Activated CD4-positive, alpha-beta T cell treated with anti-CD3 and anti-CD28 coated beads, Interleukin-2, amount 10 ng/mL, durations not matched to agents 24 days and 14 days (primary cell): ENCODE results near the gene TNIP1. TPM values are rescaled to one million over a fixed set of nuclear protein-coding genes. Genes with fewer than 3 reads are reported as not detected.

Experiments used
- DNase-seq: peaks from one replicate; pipeline ENCODE4 v3.0.0; 2022
- H3K27ac Mint-ChIP-seq: one replicate; pipeline ENCODE4 v1.8.0; 2022; ENCODE audit warnings: mild to moderate bottlenecking, mixed read lengths
- H3K27me3 Mint-ChIP-seq: one replicate; pipeline ENCODE4 v1.8.0; 2022; ENCODE audit warnings: mixed read lengths
- H3K36me3 Mint-ChIP-seq: one replicate; pipeline ENCODE4 v1.8.0; 2022; ENCODE audit warnings: low read depth, mild to moderate bottlenecking, mixed read lengths
- H3K4me1 Mint-ChIP-seq: one replicate; pipeline ENCODE4 v1.8.0; 2021; ENCODE audit warnings: mixed read lengths
- H3K4me3 Mint-ChIP-seq: one replicate; pipeline ENCODE4 v1.8.0; 2022; ENCODE audit warnings: mild to moderate bottlenecking, moderate library complexity, mixed read lengths
- H3K9me3 Mint-ChIP-seq: one replicate; pipeline ENCODE4 v1.8.0; 2021; ENCODE audit warnings: mixed read lengths
- intact Hi-C: fragments of 100-400 bp; cut with micrococcal nuclease; formaldehyde crosslinking; loops from one replicate; pipeline ENCODE4 v1.15.1; 2023
- total RNA-seq: library from RNA; stranded (reverse); gene quantifications from 2 replicates; pipeline ENCODE4 v1.2.3, GENCODE V29; 2022

The TNIP1 gene
- total RNA-seq, 1 donor from 2014 or later: 345 TPM

GRCh38 chr5:151115272-151115905 is 34.6 kb upstream of the TNIP1 start:
- no peaks in the 10 kb centered on the region for H3K9me3 Mint-ChIP-seq
- H3K4me3 Mint-ChIP-seq: no peak overlapping the region
- H3K27me3 Mint-ChIP-seq: no peaks in the 10 kb centered on the region
- H3K27ac Mint-ChIP-seq: no peak overlapping the region
- intact Hi-C loops: loop anchor here (1.0 to 2.0 kb wide), 4 partner anchors 21 to 113 kb away; no protein-coding TSS in a partner anchor
- peak; percentile 92 for DNase-seq
- H3K36me3 Mint-ChIP-seq: peaks cover 55% of the 10 kb centered on the region
- H3K4me1 Mint-ChIP-seq: peaks cover 8% of the 10 kb centered on the region

- H3K27ac Mint-ChIP-seq: peak overlapping the region; percentile 66
- peaks cover 53% of the 10 kb centered on the region for H3K36me3 Mint-ChIP-seq
- intact Hi-C loops: loop anchor here (2.0 kb wide), 2 partner anchors 19 to 27 kb away; no protein-coding TSS in a partner anchor
- H3K9me3 Mint-ChIP-seq: no peaks in the 10 kb centered on the region
- no peak for DNase-seq
- peaks cover 7% of the 10 kb centered on the region for H3K4me1 Mint-ChIP-seq
- no peaks in the 10 kb centered on the region for H3K27me3 Mint-ChIP-seq
- no peak overlapping the region for H3K4me3 Mint-ChIP-seq
These were observed 32.8 kb upstream of the TNIP1 start for GRCh38 chr5:151113651-151114050.

GRCh38 chr5:151110992-151111391 is 30.2 kb upstream of the TNIP1 start:
- Mint-ChIP-seq H3K4me1 (peaks cover 12% of the 10 kb centered on the region), H3K27ac (no peak overlapping the region), H3K9me3 (no peaks in the 10 kb centered on the region), H3K27me3 (no peaks in the 10 kb centered on the region), H3K36me3 (peaks cover 58% of the 10 kb centered on the region), H3K4me3 (no peak overlapping the region)
- intact Hi-C loops: no loop called here
- no peak for DNase-seq

GRCh38 chr5:151110122-151110681 is 29.4 kb upstream of the TNIP1 start:
- DNase-seq: no peak
- peak overlapping the region; percentile 6 for H3K27ac Mint-ChIP-seq
- H3K36me3 Mint-ChIP-seq: peaks cover 63% of the 10 kb centered on the region
- H3K4me1 Mint-ChIP-seq: peaks cover 9% of the 10 kb centered on the region
- intact Hi-C loops: no loop called here
- H3K9me3 Mint-ChIP-seq: no peaks in the 10 kb centered on the region
- H3K27me3 Mint-ChIP-seq: no peaks in the 10 kb centered on the region
- no peak overlapping the region for H3K4me3 Mint-ChIP-seq

- Mint-ChIP-seq H3K27ac (no peak overlapping the region), H3K4me3 (no peak overlapping the region), H3K4me1 (peaks cover 7% of the 10 kb centered on the region), H3K9me3 (no peaks in the 10 kb centered on the region), H3K36me3 (peaks cover 68% of the 10 kb centered on the region), H3K27me3 (no peaks in the 10 kb centered on the region)
- intact Hi-C loops: no loop called here
- no peak for DNase-seq
These were observed 27.7 kb upstream of the TNIP1 start for GRCh38 chr5:151108566-151108965.

GRCh38 chr5:151107738-151108520 is 27.1 kb upstream of the TNIP1 start:
- Mint-ChIP-seq H3K4me3 (no peak overlapping the region), H3K36me3 (peaks cover 69% of the 10 kb centered on the region), H3K9me3 (no peaks in the 10 kb centered on the region), H3K27ac (peak overlapping the region; percentile 12), H3K4me1 (peaks cover 7% of the 10 kb centered on the region), H3K27me3 (no peaks in the 10 kb centered on the region)
- no peak for DNase-seq
- intact Hi-C loops: no loop called here

GRCh38 chr5:151107084-151107483 is 26.2 kb upstream of the TNIP1 start:
- Mint-ChIP-seq H3K27ac (no peak overlapping the region), H3K4me3 (no peak overlapping the region), H3K27me3 (no peaks in the 10 kb centered on the region), H3K36me3 (peaks cover 66% of the 10 kb centered on the region), H3K9me3 (no peaks in the 10 kb centered on the region), H3K4me1 (peaks cover 9% of the 10 kb centered on the region)
- no peak for DNase-seq
- intact Hi-C loops: no loop called here

- H3K36me3 Mint-ChIP-seq: peaks cover 71% of the 10 kb centered on the region
- peak overlapping the region; percentile 74 for H3K27ac Mint-ChIP-seq
- H3K27me3 Mint-ChIP-seq: no peaks in the 10 kb centered on the region
- H3K4me3 Mint-ChIP-seq: no peak overlapping the region
- intact Hi-C loops: no loop called here
- H3K4me1 Mint-ChIP-seq: peaks cover 11% of the 10 kb centered on the region
- no peaks in the 10 kb centered on the region for H3K9me3 Mint-ChIP-seq
- no peak for DNase-seq
These were observed 25.7 kb upstream of the TNIP1 start for GRCh38 chr5:151106509-151106908.

- peak overlapping the region; percentile 74 for H3K27ac Mint-ChIP-seq
- no peak for DNase-seq
- intact Hi-C loops: no loop called here
- H3K27me3 Mint-ChIP-seq: no peaks in the 10 kb centered on the region
- no peaks in the 10 kb centered on the region for H3K9me3 Mint-ChIP-seq
- peaks cover 12% of the 10 kb centered on the region for H3K4me1 Mint-ChIP-seq
- peaks cover 69% of the 10 kb centered on the region for H3K36me3 Mint-ChIP-seq
- H3K4me3 Mint-ChIP-seq: no peak overlapping the region
These were observed 25.2 kb upstream of the TNIP1 start for GRCh38 chr5:151106043-151106442.

- Mint-ChIP-seq H3K9me3 (no peaks in the 10 kb centered on the region), H3K27ac (no peak overlapping the region), H3K4me3 (no peak overlapping the region), H3K36me3 (peaks cover 69% of the 10 kb centered on the region), H3K27me3 (no peaks in the 10 kb centered on the region), H3K4me1 (peaks cover 15% of the 10 kb centered on the region)
- intact Hi-C loops: no loop called here
- no peak for DNase-seq
These were observed 24.7 kb upstream of the TNIP1 start for GRCh38 chr5:151105561-151105960.

GRCh38 chr5:151104795-151105194 is 24.0 kb upstream of the TNIP1 start:
- Mint-ChIP-seq H3K36me3 (peaks cover 70% of the 10 kb centered on the region), H3K4me3 (no peak overlapping the region), H3K27me3 (no peaks in the 10 kb centered on the region), H3K9me3 (no peaks in the 10 kb centered on the region), H3K4me1 (peaks cover 20% of the 10 kb centered on the region), H3K27ac (no peak overlapping the region)
- intact Hi-C loops: no loop called here
- DNase-seq: no peak

- Mint-ChIP-seq H3K27me3 (no peaks in the 10 kb centered on the region), H3K4me3 (no peak overlapping the region), H3K36me3 (peaks cover 57% of the 10 kb centered on the region), H3K4me1 (peaks cover 40% of the 10 kb centered on the region), H3K27ac (peak overlapping the region; percentile 56), H3K9me3 (no peaks in the 10 kb centered on the region)
- DNase-seq: no peak
- intact Hi-C loops: no loop called here
These were observed 20.9 kb upstream of the TNIP1 start for GRCh38 chr5:151101746-151102145.

GRCh38 chr5:151101151-151101550 is 20.3 kb upstream of the TNIP1 start:
- DNase-seq: no peak
- H3K4me1 Mint-ChIP-seq: peaks cover 39% of the 10 kb centered on the region
- no peaks in the 10 kb centered on the region for H3K27me3 Mint-ChIP-seq
- H3K4me3 Mint-ChIP-seq: no peak overlapping the region
- intact Hi-C loops: no loop called here
- H3K36me3 Mint-ChIP-seq: peaks cover 53% of the 10 kb centered on the region
- no peaks in the 10 kb centered on the region for H3K9me3 Mint-ChIP-seq
- peak overlapping the region; percentile 53 for H3K27ac Mint-ChIP-seq

GRCh38 chr5:151100681-151101080 is 19.8 kb upstream of the TNIP1 start:
- DNase-seq: no peak
- Mint-ChIP-seq H3K4me3 (no peak overlapping the region), H3K9me3 (no peaks in the 10 kb centered on the region), H3K4me1 (peaks cover 44% of the 10 kb centered on the region), H3K27me3 (no peaks in the 10 kb centered on the region), H3K36me3 (peaks cover 52% of the 10 kb centered on the region), H3K27ac (peak overlapping the region; percentile 53)
- intact Hi-C loops: no loop called here
